ENCODE measurements around the gene VPS8. TPM values are rescaled to one million over a fixed set of nuclear protein-coding genes. Genes with fewer than 3 reads are reported as not detected.

The VPS8 gene
- total and polyA plus RNA-seq, 2 of the 8 experiments (the other 6 are each of a cell fraction or from before 2014, with no cell fraction given), result 13.0 to 41.0 TPM

DNA sequence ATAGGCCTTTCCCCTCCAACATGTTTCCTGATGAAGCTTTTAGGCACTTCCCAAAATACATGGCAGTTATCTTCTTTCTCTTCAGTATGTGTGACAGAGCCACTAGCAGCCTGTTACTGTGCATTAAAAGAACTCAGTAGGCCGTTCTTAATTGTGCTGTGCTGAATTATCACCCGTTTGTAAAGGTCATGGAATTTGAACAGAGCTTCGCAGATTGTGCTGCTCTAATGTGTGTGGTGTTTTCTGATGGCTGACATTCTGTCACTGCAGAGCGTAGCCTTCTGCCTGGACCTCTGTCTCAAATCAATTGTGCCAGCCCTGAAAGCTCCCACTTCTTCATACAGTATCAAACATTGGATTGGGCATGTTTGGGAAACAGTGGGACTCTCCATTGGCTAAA is 229.6 kb downstream of the VPS8 start:
- no peak for DNase-seq (ENCODE audit: low read depth in 1 of 2, low spot score in 2 of 2)
- H3K4me2 ChIP-seq (ENCODE audit: insufficient read depth in 1 of 2, low read depth in 2 of 2, low read length in 2 of 2), result no peak overlapping the region
- no peaks in the 10 kb centered on the region for H3K27me3 ChIP-seq (replicated peaks in 1 of 4; ENCODE audit: control insufficient read depth in 3 of 4, extremely low read depth in 1 of 4, insufficient read depth in 3 of 4, low read length in 3 of 4)
- no peaks in the 10 kb centered on the region for H3K79me2 ChIP-seq (ENCODE audit: control insufficient read depth in 1 of 2, insufficient read depth in 2 of 2, low read length in 2 of 2)
- no peak overlapping the region for H3K14ac ChIP-seq (ENCODE audit: insufficient read length)
- no peaks in the 10 kb centered on the region for H3K23me2 ChIP-seq (ENCODE audit: low read depth, low read length)
- H3K4me3 ChIP-seq (ENCODE audit: extremely low read depth in 1 of 4, insufficient read depth in 2 of 4, low read depth in 3 of 4, low read length in 4 of 4), result no peak overlapping the region
- peaks cover 0 to 2% (median 0%) of the 10 kb centered on the region in 4 experiments; a peak in 2 of 8 replicates for H3K36me3 ChIP-seq (ENCODE audit: control insufficient read depth in 2 of 4, insufficient read depth in 4 of 4, low read length in 3 of 4)
- no peak for TF ChIP-seq TCF12 (IDR thresholded peaks at IDR 0.05; ENCODE audit: low read depth, low read length)
- no peak overlapping the region for H4K5ac ChIP-seq (ENCODE audit: insufficient read length, low read depth, low read length)
- H3K79me1 ChIP-seq (ENCODE audit: low read depth, low read length), result no peaks in the 10 kb centered on the region
- H2AK5ac ChIP-seq (ENCODE audit: low read depth, low read length), result no peak overlapping the region
- H2AFZ ChIP-seq (ENCODE audit: low read length), result no peak overlapping the region
- H4K20me1 ChIP-seq (replicated peaks in 1 of 2; ENCODE audit: control insufficient read depth in 1 of 2, insufficient read depth in 2 of 2, low read length in 2 of 2), result no peaks in the 10 kb centered on the region
- H3K27ac ChIP-seq (ENCODE audit: low read depth, low read length), result no peak overlapping the region
- no peak overlapping the region for H3K4ac ChIP-seq (replicated peaks; ENCODE audit: insufficient read length, low read depth, low read length)
- no peak overlapping the region for H2BK5ac ChIP-seq (ENCODE audit: low read depth, low read length)
- H3K9ac ChIP-seq (replicated peaks in 1 of 4; ENCODE audit: extremely low read depth in 1 of 4, low read depth in 3 of 4, low read length in 3 of 4), result no peak overlapping the region
- ChIA-PET POLR2A (ENCODE audit: partially characterized antibody) (interaction anchor here (0.9 kb wide), 1 partner anchor 29 kb away, joined by 3 read pairs; no protein-coding TSS in a partner anchor), CTCF (ENCODE audit: partially characterized antibody) (interaction anchor here (0.7 to 3.6 kb wide), 5 partner anchors 8 to 28 kb away, joined by 3 to 13 read pairs (median 5); no protein-coding TSS in a partner anchor)
- no peak overlapping the region for H2BK20ac ChIP-seq (ENCODE audit: low read length)
- H2BK12ac ChIP-seq (ENCODE audit: low read depth, low read length), result no peak overlapping the region
- H2BK120ac ChIP-seq (replicated peaks; ENCODE audit: low read depth, low read length), result no peak overlapping the region
- no peak overlapping the region for H4K91ac ChIP-seq (replicated peaks; ENCODE audit: insufficient read length, low read length)
- peaks cover 0 to 4% (median 0%) of the 10 kb centered on the region in 4 experiments; a peak in 1 of 7 replicates for H3K4me1 ChIP-seq (replicated peaks in 1 of 4; ENCODE audit: control insufficient read depth in 3 of 4, insufficient read depth in 4 of 4, low read length in 3 of 4)
- H2BK15ac ChIP-seq (ENCODE audit: low read length), result no peak overlapping the region
- WGBS, 2 experiments (ENCODE audit: extremely low coverage in 1 of 2, insufficient coverage in 1 of 2, insufficient read length in 1 of 2, insufficient replicate concordance in 2 of 2, low coverage in 1 of 2, low lambda C conversion rate in 2 of 2, missing lambda C conversion rate in 1 of 2), result 93% methylated on average over 4 of the region's 4 CpGs; no CpG with 5 or more reads in 1 of the 2 experiments
- H3K9me3 ChIP-seq (ENCODE audit: insufficient read depth in 2 of 2, low read depth in 1 of 2, low read length in 1 of 2), result no peaks in the 10 kb centered on the region
- H3K56ac ChIP-seq (replicated peaks; ENCODE audit: insufficient read length, low read depth, low read length), result no peak overlapping the region
- no peak overlapping the region for H3K18ac ChIP-seq (ENCODE audit: extremely low read depth, low read length)
- FAIRE-seq, result no peak
- no peak overlapping the region for H4K8ac ChIP-seq (ENCODE audit: extremely low read depth, insufficient read depth, low read length)
- no peak overlapping the region for H3K23ac ChIP-seq (ENCODE audit: insufficient read length)
